GM19043 (cell line): ENCODE data around the gene PAX2.
"Not testable (repeated sequence)": the region's sequence is repeated elsewhere in the genome, so short reads cannot be mapped to it uniquely, and the experiment has no call there.

ENCODE experiments used
- ATAC-seq: cut with Tn5 transposase; IDR thresholded peaks from one replicate; pipeline ENCODE4 v1.9.1; 2021; ENCODE audit warnings: low read depth; ENCODE audit not compliant: unreplicated experiment

The PAX2 gene

GRCh38 chr10:100744987-100745881 lies at the start of gene PAX2:
TSS of gene PAX2 (plus strand) at chr10:100745582. CDS start at chr10:100746261, 679 bp downstream.
- no peak for ATAC-seq

GRCh38 chr10:100696477-100696901 lies 48.9 kb upstream of the PAX2 start:
- no peak for ATAC-seq

DNA sequence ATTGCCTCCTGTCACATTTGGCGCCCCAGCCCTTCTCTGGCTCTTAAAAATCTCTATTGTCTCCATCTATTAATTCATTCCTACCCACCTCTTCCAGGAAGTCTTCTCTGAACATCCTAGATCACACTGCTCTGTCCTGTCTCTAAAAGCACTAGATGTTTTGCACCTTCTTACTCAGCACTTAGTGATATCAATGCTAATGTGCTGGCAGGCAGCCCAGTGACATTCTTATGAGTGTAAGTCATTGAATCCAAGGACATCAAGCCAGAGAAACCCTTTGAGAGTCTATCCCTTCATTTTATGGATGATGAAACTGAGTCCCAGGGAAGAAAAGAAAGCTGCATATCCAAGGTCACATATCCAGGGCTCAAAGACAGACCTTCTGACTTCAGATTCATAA lies 48.3 kb upstream of the PAX2 start:
- no peak for ATAC-seq

DNA sequence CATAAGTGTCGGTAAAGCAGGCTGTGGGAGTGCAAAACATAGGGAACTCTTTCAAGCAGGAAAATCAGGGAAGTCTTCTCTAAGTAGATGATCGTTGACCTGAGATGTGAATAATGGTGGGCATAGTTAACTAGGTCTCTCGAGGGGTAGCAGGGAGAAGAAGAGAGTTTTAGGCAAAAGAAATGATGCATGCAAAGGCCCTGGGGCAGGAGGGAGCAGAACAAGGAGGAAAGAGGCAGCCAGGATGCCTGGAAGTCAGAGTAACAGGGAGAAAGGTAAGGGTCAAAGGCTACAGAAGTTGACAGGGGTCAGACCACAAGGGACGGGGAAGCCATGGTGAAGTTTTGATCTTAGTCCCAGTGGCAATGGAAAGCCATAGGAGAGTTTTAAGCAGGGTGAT lies 47.8 kb upstream of the PAX2 start:
- no peak for ATAC-seq

DNA sequence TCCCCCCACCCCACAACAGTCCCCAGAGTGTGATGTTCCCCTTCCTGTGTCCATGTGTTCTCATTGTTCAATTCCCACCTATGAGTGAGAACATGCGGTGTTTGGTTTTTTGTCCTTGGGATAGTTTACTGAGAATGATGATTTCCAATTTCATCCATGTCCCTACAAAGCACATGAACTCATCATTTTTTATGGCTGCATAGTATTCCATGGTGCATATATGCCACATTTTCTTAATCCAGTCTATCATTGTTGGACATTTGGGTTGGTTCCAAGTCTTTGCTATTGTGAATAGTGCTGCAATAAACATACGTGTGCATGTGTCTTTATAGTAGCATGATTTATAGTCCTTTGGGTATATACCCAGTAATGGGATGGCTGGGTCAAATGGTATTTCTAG lies 43.7 kb upstream of the PAX2 start:
- ATAC-seq: not testable (repeated sequence)

- no peak for ATAC-seq
Measured at GRCh38 chr10:100705139-100705538, 40.2 kb upstream of the PAX2 start.

- ATAC-seq: no peak
Measured at GRCh38 chr10:100707261-100707848, 38.0 kb upstream of the PAX2 start.

GRCh38 chr10:100709146-100710082 lies 36.0 kb upstream of the PAX2 start:
- no peak for ATAC-seq

DNA sequence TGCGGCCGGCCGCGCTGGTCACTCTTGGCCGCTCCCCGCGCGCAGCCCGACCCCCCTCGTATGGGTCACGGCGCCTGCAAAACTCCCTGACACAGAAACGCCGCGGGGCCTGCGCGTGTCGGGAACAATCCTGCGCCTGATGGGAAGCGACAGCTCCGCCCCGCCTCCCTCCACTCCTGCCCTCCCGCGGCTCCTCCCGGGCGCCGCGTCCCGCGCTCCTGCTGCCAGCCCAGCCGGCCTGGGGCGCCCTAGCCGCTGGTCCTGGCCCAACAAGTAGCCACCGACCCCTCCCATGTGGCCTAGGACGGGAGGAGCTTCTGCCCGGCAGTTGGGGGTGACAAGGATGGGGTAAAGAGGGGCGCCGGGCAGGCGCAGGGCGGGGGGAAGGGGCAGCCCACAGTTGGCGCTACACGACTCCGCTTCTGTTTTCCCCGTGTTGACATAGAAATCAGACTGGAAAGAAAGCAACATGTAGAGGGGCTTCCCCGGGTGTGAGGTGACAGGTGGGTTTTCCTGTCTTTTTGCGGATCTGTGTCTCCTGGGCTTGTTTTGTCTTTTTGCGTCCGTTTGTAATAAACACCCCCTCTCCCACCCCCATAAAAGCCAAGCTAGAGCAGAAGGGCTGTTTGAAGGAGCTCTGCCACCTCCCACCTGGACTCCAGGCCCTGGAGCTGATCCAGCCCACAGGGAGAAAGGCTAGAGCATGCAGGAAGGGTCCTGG lies 35.1 kb upstream of the PAX2 start:
- no peak for ATAC-seq

GRCh38 chr10:100713049-100713858 lies 32.1 kb upstream of the PAX2 start:
- ATAC-seq: no peak

DNA sequence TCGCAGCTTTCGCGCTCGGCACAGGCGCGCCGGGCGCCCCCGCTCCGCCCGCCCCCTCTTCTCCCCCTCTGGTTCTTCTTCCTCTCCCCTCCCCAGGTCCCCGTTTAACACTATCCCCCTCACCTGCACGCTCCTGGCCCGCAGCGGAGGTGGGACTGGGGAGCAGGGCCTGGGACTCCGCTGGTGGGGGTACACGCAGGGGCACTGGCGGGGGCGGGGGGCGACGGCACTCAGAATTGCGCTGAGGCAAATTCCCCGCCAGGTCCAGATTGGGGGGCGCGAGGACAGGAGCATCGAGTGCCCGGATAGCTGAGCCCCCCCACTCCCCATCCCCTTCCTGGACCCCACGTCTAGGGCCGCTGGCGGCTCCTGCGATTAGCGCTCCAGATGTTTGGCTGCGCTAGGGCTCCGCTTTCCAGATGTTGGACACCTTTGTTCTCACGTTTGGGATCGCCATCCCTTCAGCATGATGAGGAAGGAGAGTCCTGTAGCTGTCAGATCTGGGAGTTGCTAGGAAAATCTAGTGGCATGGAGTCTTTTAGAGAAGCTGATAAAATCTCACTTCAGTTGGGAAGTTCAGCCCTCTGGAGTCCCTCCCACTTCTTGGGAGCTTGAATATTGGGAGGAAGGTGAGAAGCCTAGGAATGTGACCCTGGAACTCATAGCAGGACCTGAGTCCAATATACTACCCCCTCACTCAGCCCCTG lies 31.4 kb upstream of the PAX2 start:
- no peak for ATAC-seq

- ATAC-seq: no peak
Measured at GRCh38 chr10:100714566-100714950, 30.8 kb upstream of the PAX2 start.

DNA sequence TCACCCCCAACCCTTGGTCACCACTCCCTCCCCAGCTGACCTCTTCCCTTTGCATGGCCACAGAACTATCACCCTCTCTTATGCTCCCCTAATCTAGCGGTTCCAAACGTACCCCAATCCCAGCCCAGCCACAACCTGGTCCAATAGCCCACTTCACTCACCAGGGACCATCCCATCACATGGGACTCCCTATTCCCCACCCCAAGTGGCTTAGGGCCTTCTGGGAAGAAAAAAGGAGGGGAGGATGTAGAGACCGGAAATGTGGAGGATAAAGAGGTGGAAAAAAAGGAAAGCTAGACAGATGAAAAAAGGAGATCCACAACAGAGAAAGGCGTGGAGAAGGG lies 30.3 kb upstream of the PAX2 start:
- no peak for ATAC-seq

- no peak for ATAC-seq
Measured at GRCh38 chr10:100715445-100716385, 29.7 kb upstream of the PAX2 start.

- ATAC-seq: no peak
Measured at GRCh38 chr10:100717166-100717565, 28.2 kb upstream of the PAX2 start.

DNA sequence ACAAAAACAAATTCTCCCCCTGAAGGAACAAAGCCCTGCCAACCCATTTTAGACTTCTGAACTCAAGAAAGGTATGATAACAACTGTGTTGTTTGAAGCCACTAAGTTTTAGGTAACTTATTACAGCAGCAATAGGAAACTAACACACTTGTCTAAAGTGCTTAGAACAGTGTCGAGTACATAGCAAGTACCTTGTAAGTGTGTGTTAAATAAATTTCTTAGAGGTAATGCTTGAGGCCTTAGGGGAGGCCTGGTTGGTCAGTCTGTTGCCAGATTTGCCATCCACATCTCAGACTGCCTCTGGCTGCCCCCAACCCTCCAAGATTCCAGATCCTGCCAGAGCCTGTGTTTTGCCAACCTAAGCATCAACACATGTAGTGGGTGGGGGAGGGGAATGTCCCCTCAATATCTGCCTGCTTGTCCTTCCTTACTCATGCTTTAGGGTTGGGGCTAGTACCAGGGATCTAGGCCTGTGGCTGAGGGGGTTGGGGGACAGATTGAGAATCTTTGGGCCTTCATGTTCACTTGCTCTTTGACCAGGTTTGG lies 27.1 kb upstream of the PAX2 start:
- no peak for ATAC-seq

- ATAC-seq: no peak
Measured at GRCh38 chr10:100723180-100723579, 22.2 kb upstream of the PAX2 start.
